Measurements from ENCODE around the gene SYNJ2BP.
"Not testable (repeated sequence)": the region's sequence is repeated elsewhere in the genome, so short reads cannot be mapped to it uniquely, and the experiment has no call there.

Gene SYNJ2BP

GRCh38 chr14:70416725-70417349 lies at the start of gene SYNJ2BP:
TSS of gene SYNJ2BP (minus strand) at chr14:70417090. CDS start at chr14:70416963, 127 bp downstream.
- DNase-seq = peak; percentile 72

- no peak for DNase-seq
Measured at GRCh38 chr14:70454731-70455130, 37.8 kb upstream of the SYNJ2BP start.

GRCh38 chr14:70451874-70452273 lies 35.0 kb upstream of the SYNJ2BP start, which contains the start of gene ADAM21:
TSS of gene ADAM21 (plus strand) at chr14:70452174. CDS start at chr14:70457500, 5,326 bp downstream.
- no peak for DNase-seq

GRCh38 chr14:70448633-70449340 lies 31.9 kb upstream of the SYNJ2BP start:
- no peak for DNase-seq

- DNase-seq = no peak
Measured at GRCh38 chr14:70442750-70443149, 25.9 kb upstream of the SYNJ2BP start.

GRCh38 chr14:70441641-70442040 lies 24.8 kb upstream of the SYNJ2BP start:
- DNase-seq = no peak

- no peak for DNase-seq
Measured at GRCh38 chr14:70436867-70437266, 20.0 kb upstream of the SYNJ2BP start.

GRCh38 chr14:70426555-70426954 lies 9.7 kb upstream of the SYNJ2BP start:
- DNase-seq = not testable (repeated sequence)

- no peak for DNase-seq
Measured at GRCh38 chr14:70425354-70425753, 8.5 kb upstream of the SYNJ2BP start.

GRCh38 chr14:70422538-70422937 lies 5.6 kb upstream of the SYNJ2BP start:
- no peak for DNase-seq

- DNase-seq = not testable (repeated sequence)
Measured at GRCh38 chr14:70419270-70419931, 2.5 kb upstream of the SYNJ2BP start.

- no peak for DNase-seq
Measured at GRCh38 chr14:70416338-70416724, 559 bp downstream of the SYNJ2BP start.

GRCh38 chr14:70415788-70416187 lies 1.1 kb downstream of the SYNJ2BP start:
- DNase-seq = no peak

- DNase-seq = no peak
Measured at GRCh38 chr14:70407621-70408020, 9.3 kb downstream of the SYNJ2BP start.

- DNase-seq = not testable (repeated sequence)
Measured at GRCh38 chr14:70406216-70406615, 10.7 kb downstream of the SYNJ2BP start.

GRCh38 chr14:70403335-70403734 lies 13.6 kb downstream of the SYNJ2BP start:
- not testable (repeated sequence) for DNase-seq

- no peak for DNase-seq
Measured at GRCh38 chr14:70401643-70402042, 15.2 kb downstream of the SYNJ2BP start.

- no peak for DNase-seq
Measured at GRCh38 chr14:70398706-70399431, 18.0 kb downstream of the SYNJ2BP start.

- no peak for DNase-seq
Measured at GRCh38 chr14:70398280-70398679, 18.6 kb downstream of the SYNJ2BP start.

- DNase-seq = no peak
Measured at GRCh38 chr14:70397746-70398145, 19.1 kb downstream of the SYNJ2BP start.

GRCh38 chr14:70394674-70395306 lies 22.1 kb downstream of the SYNJ2BP start:
- no peak for DNase-seq

- no peak for DNase-seq
Measured at GRCh38 chr14:70392676-70393075, 24.2 kb downstream of the SYNJ2BP start.

Measured in NCI-H1092 (cell line).